Endothelial cell of umbilical vein (primary cell): ENCODE data around the gene DDX31. TPM values are rescaled to one million over a fixed set of nuclear protein-coding genes. Genes with fewer than 3 reads are reported as not detected.

ENCODE experiments used
- BruUV-seq: library from RNA; stranded (reverse); fragments of 400-500 nt; replicated peaks from 2 replicates; lab custom pipeline; 2021; lab: Mats Ljungman, UMichigan
- CTCF ChIA-PET: fragments of 300-600, 350-600 bp; sonication (Branson Sonifier 250); formaldehyde crosslinking; loops from one replicate; lab custom pipeline; 2021; ENCODE audit warnings: antibody characterized with exemption, inconsistent platforms; lab: Charles Lee
- POLR2A ChIA-PET: fragments of 300-600, 350-600 bp; sonication (Branson Sonifier 250); formaldehyde crosslinking; loops from one replicate; lab custom pipeline; 2021; ENCODE audit warnings: antibody characterized with exemption, inconsistent platforms; lab: Charles Lee
- DNase-seq: peaks from one replicate; pipeline ENCODE4 v3.0.0-alpha.2; 2011; ENCODE audit warnings: low read depth, low spot score
- FAIRE-seq: peaks from 2 replicates; lab custom pipeline; 2011; peaks lifted over from hg19 to GRCh38; lab: Jason Lieb, UNC
- H2AFZ ChIP-seq: 2 replicates; pipeline ENCODE4 v1.6.0; 2012; ENCODE audit warnings: low read depth, low read length, control low read depth, inconsistent platforms
- H3K27ac ChIP-seq: 2 replicates; pipeline ENCODE4 v1.5.1; 2011; ENCODE audit warnings: low read depth, mild to moderate bottlenecking, control low read depth, low read length, moderate library complexity; ENCODE audit not compliant: insufficient read depth
- H3K27me3 ChIP-seq, 2 experiments: 2 replicates each; pipeline versions ENCODE4 v1.6.0 to v1.6.1; 2011; ENCODE audit warnings: low read length in 2 of 2, mixed read lengths in 1 of 2; ENCODE audit not compliant: control insufficient read depth in 2 of 2, insufficient read depth in 2 of 2
- H3K36me3 ChIP-seq, 2 experiments: 2 replicates in 1 of 2; 3 replicates in 1 of 2; pipeline ENCODE4 v1.5.1; 2011; ENCODE audit warnings: low read length in 2 of 2, mild to moderate bottlenecking in 1 of 2, moderate library complexity in 1 of 2; ENCODE audit not compliant: control insufficient read depth in 2 of 2, insufficient read depth in 2 of 2; ENCODE audit errors: extremely low read depth in 1 of 2
- H3K4me1 ChIP-seq: 3 replicates; pipeline ENCODE4 v1.5.1; 2011; ENCODE audit warnings: mild to moderate bottlenecking, low read length; ENCODE audit not compliant: control insufficient read depth, insufficient read depth; ENCODE audit errors: extremely low read depth
- H3K4me2 ChIP-seq: 2 replicates; pipeline ENCODE4 v1.6.1; 2011; ENCODE audit warnings: low read length, control low read depth, mixed read lengths; ENCODE audit not compliant: insufficient read depth
- H3K4me3 ChIP-seq, 3 experiments: fragments of 200-600 bp in 1 of 3; sonication (generic), shearing (Covaris generic) in 1 of 3; replicated peaks in 1 of 3; 2 replicates each; pipeline ENCODE4 v1.5.1; 2011 to 2016; ENCODE audit warnings: control low read depth in 3 of 3, low read length in 3 of 3, mild to moderate bottlenecking in 2 of 3, inconsistent platforms in 1 of 3, low read depth in 1 of 3, moderate library complexity in 1 of 3; ENCODE audit not compliant: insufficient read depth in 1 of 3
- H3K79me2 ChIP-seq: 2 replicates; pipeline ENCODE4 v1.6.0; 2012; ENCODE audit warnings: low read length, inconsistent platforms; ENCODE audit not compliant: control insufficient read depth, insufficient read depth
- H3K9ac ChIP-seq: replicated peaks from 2 replicates; pipeline ENCODE3; 2011; ENCODE audit warnings: low read length, control low read depth; ENCODE audit not compliant: insufficient read depth; ENCODE audit errors: extremely low read depth
- H3K9me1 ChIP-seq: replicated peaks from 3 replicates; pipeline ENCODE4 v1.6.0; 2011; ENCODE audit warnings: mild to moderate bottlenecking, low read length; ENCODE audit not compliant: control insufficient read depth, insufficient read depth; ENCODE audit errors: extremely low read depth
- H3K9me3 ChIP-seq: replicated peaks from 2 replicates; pipeline ENCODE4 v1.5.1; 2012; ENCODE audit warnings: low read length, inconsistent platforms; ENCODE audit not compliant: control insufficient read depth, insufficient read depth
- H4K20me1 ChIP-seq: replicated peaks from 2 replicates; pipeline ENCODE3; 2011; ENCODE audit warnings: mild to moderate bottlenecking, low read length; ENCODE audit not compliant: control insufficient read depth, insufficient read depth; ENCODE audit errors: extremely low read depth
- EZH2 ChIP-seq: IDR thresholded peaks from 2 replicates; pipeline ENCODE4 v1.6.1; 2012; ENCODE audit warnings: borderline replicate concordance, low read depth, mild to moderate bottlenecking, moderate library complexity, low read length, inconsistent platforms; ENCODE audit not compliant: severe bottlenecking
- FOS ChIP-seq: IDR thresholded peaks from 2 replicates; pipeline ENCODE4 v1.6.1; 2011; ENCODE audit warnings: mild to moderate bottlenecking, low read length, moderate library complexity, borderline replicate concordance; ENCODE audit not compliant: insufficient read depth
- MYC ChIP-seq: IDR thresholded peaks from one replicate; pipeline ENCODE4 v1.6.1; 2011; ENCODE audit warnings: mild to moderate bottlenecking, low read depth, low read length
- POLR2A ChIP-seq: IDR thresholded peaks from 2 replicates; pipeline ENCODE4 v1.6.1; 2012; ENCODE audit warnings: low read depth, mild to moderate bottlenecking, control low read depth, low read length
- POLR2AphosphoS5 ChIP-seq: IDR thresholded peaks from 2 replicates; pipeline ENCODE4 v1.6.1; 2012; ENCODE audit warnings: low read depth, mild to moderate bottlenecking, control low read depth, low read length, moderate library complexity; ENCODE audit not compliant: insufficient read depth
- dilution Hi-C: fragments of 300-500 bp; cut with MboI; formaldehyde crosslinking; loops from one replicate; pipeline ENCODE4 v1.15.0; 2019; ENCODE audit warnings: low sequenced_read_pairs; ENCODE audit not compliant: extremely low pct_ligation_motif_present
- intact Hi-C: fragments of 100-400 bp; cut with micrococcal nuclease; formaldehyde crosslinking; loops from one replicate; pipeline ENCODE4 v1.10.0; 2022
- polyA plus RNA-seq, 4 experiments: library from polyadenylated mRNA; depleted of rRNA in 3 of 4; stranded (reverse) in 3 of 4; unstranded in 1 of 4; fragments of >200 nt; gene quantifications; 2 replicates each; pipeline versions ENCODE4 v1.2.1 to v1.2.3, GENCODE V29; 2011 to 2012; ENCODE audit warnings: missing spikeins in 1 of 4
- total RNA-seq: library from RNA; stranded (reverse); gene quantifications from 2 replicates; pipeline ENCODE4 v1.2.3, GENCODE V29; 2021
- TF ChIP-seq, protein P1 (sequence below): IDR thresholded peaks from 2 replicates; pipeline ENCODE4 v1.6.1; 2011; ENCODE audit not compliant: insufficient read depth, insufficient read length

DDX31 gene
- total and polyA plus RNA-seq, 2 donors (not counting 3 experiments of a cell fraction or from before 2014, with no cell fraction given) = 8.0 to 16.3 TPM

DNA sequence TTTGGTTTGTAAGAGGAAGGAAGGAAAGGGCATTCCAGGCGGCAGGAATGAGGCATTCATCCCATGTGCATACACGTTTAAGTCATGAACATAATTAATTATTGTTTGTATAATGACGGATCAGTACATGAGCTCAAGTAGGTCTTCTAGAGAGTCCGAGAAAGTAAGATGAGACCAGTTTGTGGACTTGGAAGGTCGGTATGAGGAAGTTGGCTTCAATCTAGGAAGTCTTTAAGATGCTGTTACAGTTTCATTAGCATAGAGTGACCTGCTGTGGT, 2.6 kb upstream of the DDX31 start:
- TF ChIP-seq, protein P1, sequence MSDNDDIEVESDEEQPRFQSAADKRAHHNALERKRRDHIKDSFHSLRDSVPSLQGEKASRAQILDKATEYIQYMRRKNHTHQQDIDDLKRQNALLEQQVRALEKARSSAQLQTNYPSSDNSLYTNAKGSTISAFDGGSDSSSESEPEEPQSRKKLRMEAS = no peak
- TF ChIP-seq MYC (no peak), POLR2AphosphoS5 (peak; percentile 26), EZH2 (no peak), POLR2A (no peak)
- dilution Hi-C loops (no loop called here), intact Hi-C loops (loop anchor here (5.0 to 10.0 kb wide), 3 partner anchors 102 to 272 kb away; partner anchors contain the start of genes CFAP77 and TSC1)
- H3K4me3 ChIP-seq = peak overlapping the region in 1 of 3 experiments; percentile 78
- H3K9me3 ChIP-seq = no peaks in the 10 kb centered on the region
- H3K79me2 ChIP-seq = peaks cover 83% of the 10 kb centered on the region
- BruUV-seq = no TSS peak
- H3K4me1 ChIP-seq = peaks cover 21% of the 10 kb centered on the region
- H3K36me3 ChIP-seq = no peaks in the 10 kb centered on the region
- ChIA-PET POLR2A (no interaction called here), CTCF (interaction anchor here (3.4 to 4.0 kb wide), 2 partner anchors 97 to 127 kb away, joined by 12 to 15 read pairs; no protein-coding TSS in a partner anchor)
- no peaks in the 10 kb centered on the region for H3K27me3 ChIP-seq
- no peak overlapping the region for H2AFZ ChIP-seq
- DNase-seq (peak; percentile 49), FAIRE-seq (no peak)
- H3K27ac ChIP-seq = peak overlapping the region; percentile 34
- H4K20me1 ChIP-seq = no peaks in the 10 kb centered on the region
- peak overlapping the region; percentile 88 for H3K4me2 ChIP-seq
- no peak overlapping the region for H3K9ac ChIP-seq
- H3K9me1 ChIP-seq = no peaks in the 10 kb centered on the region

DNA sequence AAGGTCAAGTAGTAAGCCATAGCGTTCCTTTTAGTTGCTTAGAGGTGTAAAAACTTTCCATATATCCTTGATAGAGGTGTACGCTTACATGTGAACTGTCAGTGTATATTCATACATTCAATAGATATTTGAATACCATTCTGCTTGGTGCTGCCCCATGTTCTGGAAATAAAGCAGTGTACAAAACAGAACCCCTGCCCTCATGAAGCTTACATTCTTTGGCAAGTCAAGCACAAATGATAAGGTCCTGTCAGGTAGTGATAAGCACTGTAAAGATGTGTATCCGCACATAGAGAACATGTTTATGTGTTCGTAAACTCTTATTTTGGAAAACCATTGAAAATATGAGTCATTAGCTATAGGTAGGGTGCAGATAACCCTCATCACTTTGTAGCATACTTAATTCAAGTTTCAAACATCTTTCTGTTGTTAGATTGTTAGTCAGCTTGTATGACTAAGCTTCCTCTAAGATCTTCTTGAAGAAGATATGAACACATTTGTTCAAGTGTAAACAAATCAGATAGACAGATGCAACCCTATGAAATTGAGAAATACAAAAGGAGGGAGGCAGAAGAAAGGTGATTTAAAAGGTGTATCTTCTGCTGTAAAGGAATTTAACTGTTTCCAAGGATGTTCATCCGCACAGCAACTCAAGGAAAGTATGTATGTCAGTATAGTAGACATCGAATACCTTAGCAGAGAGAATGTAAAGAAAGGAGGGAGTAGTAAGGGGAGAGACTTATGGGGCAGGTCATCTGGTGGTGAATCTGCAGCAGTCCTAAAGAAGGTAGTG, 2.0 kb upstream of the DDX31 start:
- no peaks in the 10 kb centered on the region for H4K20me1 ChIP-seq
- no peak overlapping the region for H2AFZ ChIP-seq
- peak overlapping the region; percentile 74 to 92 (median 78) for H3K4me3 ChIP-seq
- H3K9me1 ChIP-seq = no peaks in the 10 kb centered on the region
- peaks cover 21% of the 10 kb centered on the region for H3K4me1 ChIP-seq
- TF ChIP-seq EZH2 = no peak
- peak; percentile 53 for TF ChIP-seq FOS
- dilution Hi-C loops = no loop called here
- no peaks in the 10 kb centered on the region for H3K9me3 ChIP-seq
- no peak overlapping the region for H3K9ac ChIP-seq
- POLR2A ChIA-PET = no interaction called here
- H3K36me3 ChIP-seq = no peaks in the 10 kb centered on the region
- H3K27me3 ChIP-seq = no peaks in the 10 kb centered on the region
- BruUV-seq = no TSS peak
- CTCF ChIA-PET = interaction anchor here (1.1 to 4.0 kb wide), 4 partner anchors 14 to 127 kb away, joined by 3 to 15 read pairs (median 10); no protein-coding TSS in a partner anchor
- peak overlapping the region; percentile 90 for H3K27ac ChIP-seq
- peak; percentile 20 for DNase-seq
- intact Hi-C loops = loop anchor here (5.0 to 10.0 kb wide), 3 partner anchors 103 to 273 kb away; partner anchors contain the start of genes CFAP77 and TSC1
- FAIRE-seq = no peak
- peak overlapping the region; percentile 88 for H3K4me2 ChIP-seq
- H3K79me2 ChIP-seq = peaks cover 82% of the 10 kb centered on the region
